GM21367 (cell line): Measurements from ENCODE around the gene ANKMY1.
"Not testable (repeated sequence)": the region's sequence is repeated elsewhere in the genome, so short reads cannot be mapped to it uniquely, and the experiment has no call there.

Experiments
- ATAC-seq: cut with Tn5 transposase; IDR thresholded peaks from one replicate; pipeline ENCODE4 v1.9.1; 2021; ENCODE audit not compliant: unreplicated experiment

Gene ANKMY1

DNA sequence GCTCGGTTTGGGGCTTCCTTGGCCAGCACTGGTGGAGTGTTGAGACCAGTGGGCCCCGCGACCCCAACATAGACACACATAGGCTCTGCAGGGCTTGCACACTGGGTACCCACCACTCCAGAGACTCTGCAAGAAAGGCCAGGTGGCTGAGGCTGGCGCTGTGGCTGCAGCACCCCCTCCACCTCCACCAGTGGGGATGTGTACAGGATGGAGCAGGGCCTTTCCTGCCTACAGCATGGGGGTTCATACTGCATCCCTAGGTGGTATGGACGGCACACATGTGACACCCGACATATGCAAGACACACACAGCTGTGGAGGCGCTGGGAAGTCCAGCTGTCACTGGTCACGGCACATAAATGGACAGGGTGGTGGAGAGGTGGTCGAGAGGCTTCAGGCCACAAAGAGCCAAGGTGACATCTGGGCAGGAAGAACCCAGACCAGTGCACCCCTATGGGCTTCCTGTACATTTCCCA, 11.8 kb upstream of the ANKMY1 start:
- ATAC-seq = no peak

DNA sequence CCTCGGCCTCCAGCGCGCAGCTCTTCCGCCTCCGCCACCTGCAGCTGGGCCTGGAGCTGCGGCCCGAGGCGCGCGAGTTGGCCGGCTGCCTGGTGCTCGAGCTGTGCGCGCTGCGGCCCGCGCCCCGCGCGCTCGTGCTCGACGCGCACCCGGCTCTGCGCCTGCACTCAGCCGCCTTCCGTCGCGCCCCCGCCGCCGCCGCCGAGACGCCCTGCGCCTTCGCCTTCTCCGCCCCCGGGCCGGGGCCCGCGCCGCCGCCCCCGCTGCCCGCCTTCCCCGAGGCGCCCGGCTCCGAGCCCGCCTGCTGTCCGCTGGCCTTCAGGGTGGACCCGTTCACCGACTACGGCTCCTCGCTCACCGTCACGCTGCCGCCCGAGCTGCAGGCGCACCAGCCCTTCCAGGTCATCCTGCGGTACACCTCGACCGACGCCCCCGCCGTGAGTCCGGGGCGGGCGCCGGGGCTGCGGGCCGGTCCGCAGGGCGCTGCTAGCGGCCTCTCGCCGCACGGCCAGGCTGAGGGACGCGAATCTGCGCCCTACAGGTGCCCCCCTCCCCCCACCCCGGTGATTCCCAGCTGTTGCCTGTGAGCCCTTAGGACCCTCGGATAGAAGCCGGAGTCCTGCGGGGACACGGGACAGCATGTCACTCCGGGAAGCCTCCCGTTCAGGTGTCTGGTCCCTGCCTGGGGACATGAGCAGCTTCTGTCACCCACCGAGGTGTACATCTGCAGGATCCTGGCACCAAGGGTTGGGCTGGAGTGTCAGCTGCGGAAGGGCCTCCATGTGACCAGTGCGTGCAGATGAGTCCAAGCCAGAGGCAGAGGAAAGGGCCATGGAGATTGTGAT, 11.1 kb upstream of the ANKMY1 start:
- peak; percentile 7 for ATAC-seq

DNA sequence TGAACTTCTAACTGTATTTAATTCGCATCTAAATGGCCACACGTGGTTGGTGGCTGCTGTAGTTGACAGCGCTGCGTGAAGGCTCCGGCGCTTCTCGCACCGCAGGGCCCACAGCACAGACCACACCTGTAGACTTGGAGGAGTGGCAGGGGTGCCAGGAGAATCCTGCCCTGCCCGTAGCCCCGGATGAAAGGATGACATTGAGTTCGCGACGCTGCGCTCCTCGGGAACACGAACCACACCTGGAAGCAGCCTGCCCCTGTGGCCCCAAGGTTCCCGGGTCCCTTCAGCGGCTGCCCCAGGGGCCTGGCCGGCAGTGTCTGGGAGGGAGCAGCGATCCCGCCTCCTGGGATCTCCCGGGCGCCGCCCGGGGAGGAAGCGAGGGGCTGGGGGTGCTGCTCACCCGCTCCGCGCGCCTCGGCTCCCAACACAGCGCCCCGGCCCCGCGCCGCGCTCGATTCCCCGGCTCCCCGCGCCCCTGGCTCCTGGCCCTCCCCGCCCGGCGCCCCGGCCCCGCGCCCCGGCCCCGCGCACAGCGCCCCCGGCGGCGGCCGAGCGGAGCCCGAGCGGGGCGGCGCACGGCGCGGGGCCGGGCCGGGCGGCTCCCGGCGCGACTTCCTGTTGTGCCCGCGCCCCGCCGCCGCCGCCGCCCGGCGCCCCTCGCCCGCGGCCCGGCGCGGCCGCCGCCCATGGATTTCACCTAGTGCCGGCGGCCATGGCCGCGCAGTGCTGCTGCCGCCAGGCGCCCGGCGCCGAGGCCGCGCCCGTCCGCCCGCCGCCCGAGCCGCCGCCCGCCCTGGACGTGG, 10.3 kb upstream of the ANKMY1 start, which contains the start of gene RNPEPL1:
Gene RNPEPL1, plus strand, starts transcription at position 613 of the 806 bp plus-strand sequence. Its CDS starts 103 bp downstream, at position 716.
- ATAC-seq = peak; percentile 16

DNA sequence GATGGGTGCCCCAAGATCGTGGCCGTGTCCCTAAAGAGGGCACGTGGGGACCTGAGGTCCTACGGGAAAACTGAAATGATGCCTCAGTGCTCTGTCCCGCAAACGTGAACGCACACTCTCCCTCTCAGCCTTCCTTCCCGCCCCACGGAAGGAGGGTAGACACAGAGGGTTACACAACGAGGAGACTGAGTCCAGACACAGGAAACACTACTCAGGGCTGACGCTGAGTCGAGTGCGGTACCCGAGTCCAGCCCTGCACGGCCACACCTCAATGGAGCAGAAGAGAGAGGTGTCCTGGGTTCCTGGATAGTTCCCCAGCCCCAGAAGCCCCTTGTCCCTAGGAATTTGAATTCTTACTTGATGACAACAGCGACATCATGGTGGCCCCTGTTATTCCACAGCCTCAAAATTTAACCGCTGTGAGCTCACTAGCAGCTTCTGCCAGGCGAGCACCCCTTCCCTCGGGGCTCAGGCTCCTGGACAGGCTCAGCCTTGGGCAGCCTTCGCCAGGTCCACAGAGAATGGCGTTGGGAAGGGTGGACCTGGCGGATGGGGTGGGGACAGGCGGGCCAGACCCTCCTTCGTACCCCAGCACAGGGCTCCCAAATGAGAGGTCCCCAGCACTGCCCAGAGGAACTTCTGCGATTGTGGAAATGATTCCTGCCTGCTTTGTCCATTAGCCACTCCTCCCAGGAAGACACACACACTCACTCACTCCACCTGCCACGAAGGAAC, 9.5 kb upstream of the ANKMY1 start:
- no peak for ATAC-seq

DNA sequence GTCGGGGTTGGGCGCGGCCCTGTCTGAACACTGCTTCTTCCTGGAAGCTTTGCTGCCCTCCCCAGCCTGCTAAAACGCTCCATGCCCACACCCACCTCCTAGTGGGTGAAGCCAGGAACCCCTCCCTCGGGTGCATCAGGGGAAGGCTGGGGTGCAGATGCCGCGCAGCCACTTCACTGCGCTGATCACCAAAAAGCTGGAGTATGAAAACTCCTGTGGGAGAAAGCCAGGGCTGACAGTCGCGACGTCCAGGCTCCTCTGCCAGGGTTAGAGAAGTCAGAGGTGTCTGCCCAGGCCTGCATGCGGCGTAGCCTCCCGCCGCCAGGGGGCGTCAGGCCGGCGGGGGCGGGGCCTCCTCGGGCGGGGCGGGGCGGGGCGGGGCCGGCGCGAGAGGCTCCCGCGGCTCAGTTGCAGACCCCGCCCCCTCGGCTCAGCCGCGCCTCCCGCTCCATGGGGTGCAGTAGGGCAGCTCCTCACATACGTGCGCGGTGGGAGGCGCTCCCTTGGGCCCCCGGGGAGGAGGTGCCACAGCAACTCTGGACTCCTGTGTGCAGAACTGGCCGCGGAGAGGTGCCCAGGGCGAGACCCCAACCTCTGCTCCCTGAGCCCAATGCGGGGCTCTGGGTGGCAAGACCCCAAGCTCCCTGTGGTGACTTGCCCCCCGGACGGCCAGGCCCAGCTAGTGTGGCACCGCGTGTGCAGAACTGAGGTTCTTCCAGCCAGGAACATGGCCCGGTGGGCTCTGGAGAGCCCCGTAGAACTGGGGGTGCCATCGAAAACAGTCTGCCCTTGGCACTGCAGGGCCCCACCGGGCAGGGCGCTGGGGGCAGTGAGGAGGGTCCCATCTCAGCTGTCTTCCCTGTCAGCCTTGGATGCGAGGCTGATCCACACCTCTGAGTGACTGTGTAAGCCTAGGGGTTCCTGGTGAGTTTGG, 8.7 kb upstream of the ANKMY1 start:
- peak; percentile 47 for ATAC-seq

DNA sequence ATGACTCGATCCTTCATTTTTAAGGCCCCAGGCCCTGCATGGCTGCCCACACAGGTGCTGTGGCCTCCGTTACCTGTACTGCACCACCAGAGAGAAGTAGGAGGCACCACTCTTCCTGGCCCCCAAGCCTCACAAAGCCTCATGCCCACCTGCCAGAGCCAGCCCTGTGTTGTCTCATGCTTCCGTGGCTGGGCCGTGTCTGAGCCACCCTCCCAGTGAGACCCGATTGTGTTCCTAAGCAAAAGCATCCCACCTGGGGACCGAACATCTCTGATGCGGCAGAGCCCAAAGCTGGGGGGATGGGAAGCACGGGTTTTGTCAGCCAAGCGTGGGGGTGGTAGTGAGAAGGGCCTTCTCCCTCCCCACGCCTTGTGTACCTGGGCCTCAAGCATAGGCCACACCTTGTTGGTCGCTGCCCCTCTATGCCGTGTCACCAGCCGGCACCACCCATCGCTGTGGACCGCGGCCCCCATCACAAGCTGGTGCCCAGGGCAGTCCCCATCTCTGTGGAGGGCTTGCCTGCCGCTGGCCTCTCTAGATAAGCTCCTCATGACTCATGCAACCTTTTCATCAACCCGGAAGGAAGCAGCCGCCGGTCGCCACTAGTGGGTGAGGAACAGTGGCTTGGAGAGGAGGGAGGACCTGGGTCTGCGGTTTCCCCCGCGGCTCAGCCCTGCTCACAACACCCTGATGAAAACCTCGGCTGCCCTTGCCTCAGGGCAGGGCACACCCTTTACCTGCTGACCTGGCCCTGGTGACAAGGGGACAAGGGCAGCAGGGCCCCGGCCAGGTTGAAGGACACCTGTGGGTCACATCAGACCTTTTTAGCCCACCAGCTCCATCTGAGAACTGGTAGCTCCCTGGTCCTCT, 7.8 kb upstream of the ANKMY1 start:
- ATAC-seq = peak; percentile 29

DNA sequence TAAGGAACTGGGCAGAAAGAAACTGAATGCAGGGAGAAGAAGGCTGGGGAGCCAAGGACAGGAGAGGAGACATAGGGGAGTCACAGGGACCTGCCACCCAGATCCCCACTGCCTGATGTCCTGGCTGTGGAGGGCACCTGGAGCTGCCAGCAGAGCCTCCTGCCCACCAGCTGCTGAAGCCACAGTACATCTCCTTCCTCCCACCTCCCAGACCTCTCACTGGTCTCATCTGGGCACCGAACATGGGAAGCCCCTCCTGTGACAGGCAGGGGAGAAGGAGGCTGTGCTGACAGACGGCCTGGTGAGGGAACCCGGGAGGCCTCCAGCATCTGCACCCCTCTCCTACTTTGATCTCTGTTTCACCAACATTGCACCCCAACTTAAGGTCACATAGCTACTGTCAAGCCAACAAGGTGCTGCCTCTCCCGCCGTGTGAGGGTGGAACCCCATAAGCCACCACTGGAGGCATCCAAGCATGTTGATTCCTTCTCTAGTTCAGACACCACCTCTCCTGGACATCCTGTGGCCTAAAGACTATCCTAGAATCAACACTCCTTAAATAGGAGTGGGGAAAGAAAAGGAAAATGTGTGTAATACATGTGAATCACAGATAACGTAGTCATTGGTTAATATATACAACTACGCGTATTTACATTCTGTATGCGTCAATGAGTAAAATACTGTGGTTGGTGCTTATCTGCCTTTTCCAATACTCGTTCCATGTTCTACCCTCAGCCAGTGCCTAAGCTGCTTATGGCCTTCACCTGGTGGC, 7.0 kb upstream of the ANKMY1 start:
- no peak for ATAC-seq

DNA sequence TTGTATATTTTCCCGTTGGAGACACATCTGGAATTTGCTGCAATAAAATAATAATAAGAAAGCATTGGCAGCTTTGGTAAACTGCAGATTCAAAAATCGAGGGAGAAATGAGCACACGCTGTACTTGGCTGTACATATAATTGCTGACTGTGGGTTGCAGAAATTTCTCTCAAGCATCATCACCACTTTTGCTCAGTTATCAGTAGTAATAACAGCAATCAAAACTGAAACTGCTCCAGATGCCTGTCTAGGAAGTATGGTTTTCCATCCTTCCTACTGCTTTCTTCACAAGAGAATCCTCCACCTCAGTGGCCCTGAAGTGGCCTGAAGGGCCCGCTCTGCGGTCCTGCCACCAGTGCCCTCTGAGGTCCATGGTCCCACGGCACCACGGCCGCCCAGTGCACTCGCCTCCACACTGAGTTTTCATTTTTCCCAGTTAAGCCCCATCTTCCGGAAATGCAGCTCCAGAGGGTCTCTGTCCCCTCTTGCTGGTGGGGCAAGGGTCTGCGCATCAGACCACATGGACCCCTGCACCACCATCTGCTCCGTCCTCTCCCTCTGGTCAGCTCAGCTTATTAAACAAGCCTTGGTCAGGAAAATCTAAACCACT, 6.3 kb upstream of the ANKMY1 start:
- no peak for ATAC-seq

DNA sequence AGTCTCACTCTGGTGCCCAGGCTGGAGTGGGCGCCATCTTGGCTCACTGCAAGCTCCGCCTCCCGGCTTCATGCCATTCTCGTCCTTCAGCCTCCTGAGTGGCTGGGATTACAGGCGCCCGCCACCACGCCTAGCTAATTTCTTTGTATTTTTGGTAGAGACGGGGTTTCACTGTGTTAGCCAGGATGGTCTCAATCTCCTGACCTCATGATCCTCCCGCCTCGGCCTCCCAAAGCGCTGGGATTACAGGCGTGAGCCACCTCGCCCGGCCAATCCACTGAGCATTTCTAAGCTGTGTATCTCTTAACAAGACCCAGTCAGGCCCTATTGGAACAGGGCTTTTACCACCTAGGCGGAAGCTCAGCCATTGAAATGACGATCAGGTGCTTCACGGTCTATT, 5.4 kb upstream of the ANKMY1 start:
- not testable (repeated sequence) for ATAC-seq

DNA sequence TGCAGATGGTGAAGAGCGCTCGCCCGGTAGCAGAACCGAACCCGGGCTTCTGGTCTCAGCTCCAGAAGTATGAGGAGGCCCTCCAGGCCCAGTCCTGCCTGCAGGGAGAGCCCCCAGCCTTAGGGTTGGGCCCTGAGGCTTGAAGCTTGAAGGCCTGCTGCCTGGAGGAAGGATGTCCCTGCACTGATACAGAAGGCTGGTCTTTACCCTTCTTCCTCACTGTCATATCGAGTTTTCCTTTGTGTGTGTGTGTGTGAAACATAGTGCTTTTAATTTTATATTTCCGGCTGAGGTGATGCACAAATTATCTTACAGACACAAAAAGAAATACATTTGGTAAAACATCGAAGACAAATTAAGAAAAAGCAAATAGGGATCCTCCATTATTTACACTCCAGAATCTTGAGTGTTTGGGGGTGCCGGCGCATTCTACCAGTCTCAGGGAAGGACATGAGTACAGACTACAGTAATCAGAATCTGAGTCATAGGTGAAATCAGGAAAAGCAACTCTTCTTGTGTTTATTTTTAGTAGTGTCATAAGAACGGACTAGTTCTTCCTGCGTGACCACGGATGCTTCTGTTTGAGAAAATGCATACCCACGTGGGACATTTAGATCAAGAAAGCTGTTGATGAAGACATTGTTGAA, 3.7 kb upstream of the ANKMY1 start:
- no peak for ATAC-seq

DNA sequence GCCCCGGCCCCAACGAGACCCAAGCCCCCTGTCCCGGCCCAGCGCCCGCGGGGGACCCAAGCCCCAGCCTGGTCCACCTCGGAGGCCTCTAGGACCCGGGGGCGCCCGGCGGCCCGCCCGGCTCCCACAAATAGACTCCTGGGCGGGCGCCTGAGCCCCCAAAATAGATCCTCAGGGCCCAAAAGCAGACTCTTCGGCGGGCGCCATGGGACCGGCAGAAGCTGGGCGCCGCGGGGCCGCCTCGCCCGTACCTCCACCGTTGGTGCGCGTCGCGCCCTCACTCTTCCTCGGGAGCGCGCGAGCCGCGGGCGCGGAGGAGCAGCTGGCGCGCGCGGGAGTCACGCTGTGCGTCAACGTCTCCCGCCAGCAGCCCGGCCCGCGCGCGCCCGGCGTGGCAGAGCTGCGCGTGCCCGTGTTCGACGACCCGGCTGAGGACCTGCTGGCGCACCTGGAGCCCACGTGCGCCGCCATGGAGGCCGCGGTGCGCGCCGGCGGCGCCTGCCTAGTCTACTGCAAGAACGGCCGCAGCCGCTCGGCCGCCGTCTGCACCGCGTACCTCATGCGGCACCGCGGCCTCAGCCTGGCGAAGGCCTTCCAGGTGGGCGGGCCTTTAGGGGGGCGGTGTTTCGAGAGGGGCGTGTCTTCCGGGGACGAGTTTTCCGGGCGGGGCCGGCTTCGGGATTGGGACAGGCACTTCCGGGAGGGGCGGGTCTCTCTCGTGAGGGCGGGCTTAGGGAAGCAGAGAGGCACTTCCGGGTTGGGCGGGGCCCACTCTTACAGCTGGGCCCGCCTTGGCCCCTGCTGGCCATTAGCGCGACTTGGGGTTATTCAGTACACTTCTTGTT, 2.9 kb upstream of the ANKMY1 start:
- ATAC-seq = peak; percentile 56

DNA sequence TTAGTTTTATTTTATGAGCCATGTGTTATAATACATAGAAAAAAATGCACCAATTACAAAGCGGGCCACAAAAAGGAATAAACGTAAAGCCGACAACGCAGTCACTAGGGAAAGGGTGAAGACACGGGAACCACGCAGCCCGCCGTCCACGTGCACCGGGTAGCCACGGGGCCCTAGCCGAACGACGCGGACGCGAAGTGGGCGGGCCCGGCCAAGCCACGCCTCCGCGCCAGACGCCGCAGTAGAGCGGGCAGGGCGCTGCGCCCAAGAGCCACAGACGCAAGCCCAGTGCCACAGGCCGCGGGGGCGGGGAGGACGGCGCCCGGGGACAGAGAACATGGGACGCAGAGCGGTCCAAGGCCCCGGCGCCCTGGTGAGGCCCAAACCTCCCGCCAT, 2.3 kb upstream of the ANKMY1 start, which contains the start of gene DUSP28:
Gene DUSP28, plus strand, starts transcription at position 274 of the 396 bp plus-strand sequence. CDS start 328 bp downstream, outside the sequence.
- ATAC-seq = peak; percentile 47

DNA sequence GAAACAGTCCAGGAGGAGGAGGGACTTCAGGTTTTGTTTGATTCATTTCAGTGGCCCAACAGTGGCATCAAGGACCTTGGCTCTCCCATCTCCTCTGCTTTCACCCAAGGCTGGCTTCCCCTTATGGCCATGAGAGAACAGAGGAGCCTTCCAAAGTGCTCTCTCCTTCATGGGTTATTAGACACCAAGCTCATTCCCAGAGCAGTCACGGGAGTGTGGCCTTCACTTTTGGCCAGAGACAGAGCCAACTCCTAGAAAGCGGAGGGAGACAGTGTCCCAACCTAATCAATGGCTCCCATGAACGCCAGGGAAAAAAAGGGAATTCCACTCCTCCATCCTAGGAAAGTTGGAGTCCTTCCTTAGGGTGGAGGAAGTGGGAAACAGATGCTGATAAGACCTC, 1.5 kb upstream of the ANKMY1 start:
- ATAC-seq = no peak

DNA sequence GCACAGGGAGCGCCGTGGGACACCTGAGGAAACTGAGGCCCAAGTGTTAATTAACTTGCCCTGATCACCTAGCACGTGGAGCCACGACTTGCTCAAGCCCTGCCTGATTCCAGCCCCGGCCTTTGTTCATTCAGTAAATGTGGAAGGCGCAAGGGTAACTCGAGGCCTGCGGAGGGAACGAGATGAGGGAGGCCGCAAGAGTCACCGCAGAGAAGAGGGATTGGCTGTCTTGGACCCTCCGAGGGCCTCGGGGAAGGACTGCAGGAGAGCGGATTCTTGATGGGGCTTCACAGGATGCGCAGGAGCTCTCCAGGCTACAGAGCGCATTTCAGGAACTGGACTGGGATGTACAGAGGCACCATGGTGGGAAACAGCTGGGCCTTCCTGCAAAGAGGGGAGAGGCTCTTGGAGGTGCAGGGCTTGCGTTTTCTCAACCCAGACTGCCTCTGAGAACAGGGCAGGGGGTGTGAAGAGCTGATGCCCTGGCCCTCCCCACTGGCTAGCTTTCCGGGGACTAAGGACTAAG, 511 bp upstream of the ANKMY1 start:
- ATAC-seq = no peak

DNA sequence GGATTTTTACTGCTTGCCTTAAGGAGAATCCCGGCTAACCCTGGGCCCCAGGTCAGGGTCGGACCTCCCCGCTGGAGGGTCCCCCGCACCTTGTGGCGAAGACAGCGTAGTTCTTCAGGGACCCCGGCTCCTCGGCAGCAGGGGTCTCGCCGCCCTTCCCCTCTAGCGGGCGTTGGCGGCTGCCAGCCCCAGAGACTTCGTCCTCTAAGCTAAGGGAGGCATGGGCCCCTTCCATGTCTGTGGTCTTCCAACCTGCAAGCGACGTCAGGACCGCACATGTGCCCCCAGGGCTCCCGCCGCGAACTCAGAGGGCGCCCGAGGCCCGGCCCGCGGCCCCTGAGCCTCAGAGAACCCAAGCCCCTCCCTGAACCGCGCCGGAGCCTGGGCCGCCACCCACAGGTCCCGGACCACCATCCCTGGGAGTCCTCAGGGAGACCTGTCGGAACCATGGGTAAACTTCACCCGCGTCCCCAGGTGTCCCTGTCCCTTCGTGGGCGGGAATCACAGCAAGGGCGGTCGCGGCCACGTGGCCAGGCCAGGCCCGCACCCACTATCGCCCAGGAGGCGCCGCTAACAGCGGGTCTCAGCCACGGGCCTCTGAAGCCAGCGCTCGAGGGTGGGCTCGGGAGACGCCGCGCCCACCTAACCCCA, 562 bp downstream of the ANKMY1 start:
- no peak for ATAC-seq
